Measurements from ENCODE around the gene GNA12. TPM values are rescaled to one million over a fixed set of nuclear protein-coding genes. Genes with fewer than 3 reads are reported as not detected.
"Not testable (repeated sequence)": the region's sequence is repeated elsewhere in the genome, so short reads cannot be mapped to it uniquely, and the experiment has no call there.

Gene GNA12
- total RNA-seq, 2 donors from 2014 or later: 12.2 to 17.5 TPM

GRCh38 chr7:2730846-2731770, 113.0 kb downstream of the GNA12 start:
- Histone ChIP-seq H3K4me1 (peaks cover 6% of the 10 kb centered on the region), H3K9me3 (no peaks in the 10 kb centered on the region), H3K4me3 (no peak overlapping the region), H3K27me3 (no peaks in the 10 kb centered on the region), H3K27ac (no peak overlapping the region), H3K36me3 (replicated peaks in 1 of 2; ENCODE audit: insufficient read depth in 1 of 2, low read depth in 2 of 2) (peaks cover 0 to 4% of the 10 kb centered on the region in 2 donors)
- intact Hi-C loops (cut with DNase I): no loop called here
- no peak for ATAC-seq
- no peak for DNase-seq
- WGBS, 2 donors: 89 to 93% methylated on average over 39 to 45 of the region's 45 CpGs
- no peak for TF ChIP-seq POLR2A (IDR thresholded peaks at IDR 0.05)
- TF ChIP-seq, protein P1, sequence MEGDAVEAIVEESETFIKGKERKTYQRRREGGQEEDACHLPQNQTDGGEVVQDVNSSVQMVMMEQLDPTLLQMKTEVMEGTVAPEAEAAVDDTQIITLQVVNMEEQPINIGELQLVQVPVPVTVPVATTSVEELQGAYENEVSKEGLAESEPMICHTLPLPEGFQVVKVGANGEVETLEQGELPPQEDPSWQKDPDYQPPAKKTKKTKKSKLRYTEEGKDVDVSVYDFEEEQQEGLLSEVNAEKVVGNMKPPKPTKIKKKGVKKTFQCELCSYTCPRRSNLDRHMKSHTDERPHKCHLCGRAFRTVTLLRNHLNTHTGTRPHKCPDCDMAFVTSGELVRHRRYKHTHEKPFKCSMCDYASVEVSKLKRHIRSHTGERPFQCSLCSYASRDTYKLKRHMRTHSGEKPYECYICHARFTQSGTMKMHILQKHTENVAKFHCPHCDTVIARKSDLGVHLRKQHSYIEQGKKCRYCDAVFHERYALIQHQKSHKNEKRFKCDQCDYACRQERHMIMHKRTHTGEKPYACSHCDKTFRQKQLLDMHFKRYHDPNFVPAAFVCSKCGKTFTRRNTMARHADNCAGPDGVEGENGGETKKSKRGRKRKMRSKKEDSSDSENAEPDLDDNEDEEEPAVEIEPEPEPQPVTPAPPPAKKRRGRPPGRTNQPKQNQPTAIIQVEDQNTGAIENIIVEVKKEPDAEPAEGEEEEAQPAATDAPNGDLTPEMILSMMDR (IDR thresholded peaks at IDR 0.05): no peak

DNA sequence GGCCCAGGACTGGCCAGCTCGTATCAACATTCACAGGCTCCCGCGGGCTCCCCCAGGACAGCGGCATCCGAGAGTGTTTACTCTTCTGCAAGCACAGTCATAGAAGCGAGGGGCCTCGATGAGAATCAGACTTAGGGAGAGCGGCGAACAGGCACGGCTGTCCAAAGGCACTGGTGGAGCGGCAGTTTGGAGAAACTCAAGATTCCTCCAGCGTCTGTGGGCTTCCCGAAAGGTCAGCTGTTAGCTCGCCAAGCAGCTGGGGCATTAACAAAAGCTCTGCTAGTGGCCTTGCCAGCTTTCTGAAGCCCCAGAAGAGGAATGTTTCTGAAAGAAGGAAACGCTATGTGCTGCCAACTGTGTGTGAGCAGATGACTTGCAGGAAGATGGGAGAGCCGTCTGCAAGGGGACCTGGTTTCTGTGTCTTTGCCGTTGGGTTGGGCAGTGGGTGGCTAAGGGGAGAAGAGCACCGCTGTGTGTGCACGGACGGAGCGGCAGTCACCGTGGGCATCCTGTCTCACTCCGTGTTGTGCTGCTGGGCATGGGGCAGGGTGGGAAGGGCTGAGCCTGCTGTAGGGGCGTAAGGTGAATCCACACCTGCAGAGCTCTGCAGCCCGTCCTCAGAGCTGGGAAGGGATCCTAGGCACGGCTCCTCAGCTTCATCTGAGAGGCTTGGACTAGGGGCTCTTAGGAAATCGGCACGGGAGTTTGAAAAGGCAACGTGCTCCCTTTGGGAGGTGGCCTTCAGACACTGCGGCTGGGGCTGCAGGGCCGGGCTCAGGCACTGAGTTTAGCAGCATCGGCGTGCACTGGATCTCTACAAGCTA, 114.0 kb downstream of the GNA12 start:
- 77 to 90% methylated on average over 21 to 32 of the region's 33 CpGs for WGBS, 2 donors

DNA sequence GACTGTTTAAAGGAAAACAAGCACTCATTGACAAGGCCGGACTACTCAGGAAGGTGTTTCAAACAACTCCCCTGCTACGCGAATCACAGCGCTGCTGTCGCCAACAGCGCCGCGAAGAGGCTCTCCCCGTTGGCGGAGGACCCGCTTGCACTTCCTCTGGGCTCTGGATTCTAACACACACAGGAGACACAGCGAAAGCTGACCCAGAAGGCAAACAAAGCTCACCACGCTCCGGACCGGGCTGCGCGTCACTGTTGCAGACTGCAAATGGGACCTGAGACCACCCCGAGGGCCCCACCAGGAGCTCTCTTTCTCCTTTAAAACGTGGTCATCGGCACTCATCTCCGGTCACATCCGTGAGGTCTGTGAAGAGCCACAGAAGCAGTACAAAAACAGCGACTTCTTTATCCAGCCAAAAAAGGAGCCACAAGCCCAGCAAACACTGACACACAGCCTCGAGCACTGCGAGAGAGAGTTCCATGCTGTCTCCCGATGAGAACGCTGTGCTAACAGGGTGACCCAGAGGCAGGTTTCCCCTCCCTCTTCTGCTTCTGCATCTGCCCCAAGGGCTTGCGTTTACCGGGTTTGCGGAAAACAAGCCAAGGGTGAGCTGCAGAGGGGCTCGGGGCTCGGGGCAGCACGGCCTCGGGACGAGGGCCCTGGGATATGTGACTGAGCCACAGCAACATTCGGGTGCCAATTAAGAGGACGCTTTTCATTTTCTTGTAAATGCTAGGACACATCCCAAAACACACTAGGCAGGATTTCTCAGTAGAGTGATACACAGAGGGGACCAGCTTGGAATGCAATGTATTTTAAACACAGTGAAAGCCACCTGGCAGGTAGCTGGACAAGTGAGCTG, 114.8 kb downstream of the GNA12 start:
- H3K27ac ChIP-seq: peak overlapping the region in 2 of 4 donors; percentile 9 to 37
- no peak overlapping the region for H3K4me3 ChIP-seq
- intact Hi-C loops (cut with DNase I): no loop called here
- H3K4me1 ChIP-seq: peaks cover 6% of the 10 kb centered on the region
- no peaks in the 10 kb centered on the region for H3K9me3 ChIP-seq
- WGBS, 2 donors: 83 to 89% methylated on average over 29 to 37 of the region's 37 CpGs
- peaks cover 0 to 4% of the 10 kb centered on the region in 2 donors for H3K36me3 ChIP-seq (replicated peaks in 1 of 2; ENCODE audit: insufficient read depth in 1 of 2, low read depth in 2 of 2)
- H3K27me3 ChIP-seq: no peaks in the 10 kb centered on the region
- peak in 2 of 4 donors; percentile 10 to 23 for DNase-seq
- ATAC-seq: no peak
- TF ChIP-seq, protein P1 (IDR thresholded peaks at IDR 0.05): no peak
- TF ChIP-seq POLR2A (IDR thresholded peaks at IDR 0.05): no peak

More for the DNA sequence above, 114.0 kb downstream of the GNA12 start:
- Histone ChIP-seq H3K4me1 (peaks cover 6% of the 10 kb centered on the region), H3K9me3 (no peaks in the 10 kb centered on the region), H3K27me3 (no peaks in the 10 kb centered on the region), H3K36me3 (replicated peaks in 1 of 2; ENCODE audit: insufficient read depth in 1 of 2, low read depth in 2 of 2) (peaks cover 0 to 4% of the 10 kb centered on the region in 2 donors), H3K4me3 (no peak overlapping the region), H3K27ac (peak overlapping the region in 1 of 4 donors; percentile 9)
- no peak for ATAC-seq
- intact Hi-C loops (cut with DNase I): no loop called here
- DNase-seq: peak in 2 of 4 donors; percentile 6 to 9
- TF ChIP-seq, protein P1 (IDR thresholded peaks at IDR 0.05): no peak
- no peak for TF ChIP-seq POLR2A (IDR thresholded peaks at IDR 0.05)

DNA sequence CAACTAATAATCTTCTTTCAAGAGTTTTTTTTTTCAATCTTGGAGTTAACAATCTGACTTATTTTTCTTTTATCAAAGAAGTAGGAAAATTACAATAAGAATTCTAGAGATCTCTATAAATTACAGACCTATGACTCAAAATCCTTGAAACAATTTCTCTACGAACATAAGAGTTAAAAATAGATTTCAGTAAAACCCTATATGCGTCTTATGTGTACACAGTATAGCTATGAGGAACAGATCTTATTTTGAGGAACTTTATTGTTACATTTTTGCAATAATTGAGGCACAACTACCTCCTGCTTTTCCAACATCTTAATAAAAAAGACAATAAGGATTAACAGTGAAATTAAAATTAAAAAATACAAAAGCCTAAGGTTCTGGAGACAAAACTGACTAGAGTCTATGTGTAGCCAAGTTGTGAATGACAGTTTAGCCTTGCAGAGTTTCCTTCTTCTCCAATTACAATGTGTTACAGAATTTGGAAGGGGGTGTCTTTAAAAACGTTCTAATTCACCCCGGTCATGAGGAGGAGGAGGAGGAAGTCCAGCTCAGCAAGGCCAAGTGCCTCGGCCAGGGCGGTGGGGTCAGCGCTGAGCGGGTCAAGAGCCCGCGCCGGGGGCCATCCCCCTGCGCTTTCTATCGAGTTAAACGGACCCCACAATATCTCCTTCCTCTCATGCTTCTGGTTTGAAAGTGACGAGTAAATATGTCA, 115.6 kb downstream of the GNA12 start:
- ATAC-seq (no peak), DNase-seq (no peak)
- 67 to 70% methylated on average over 15 of the region's 15 CpGs for WGBS, 2 donors
- intact Hi-C loops (cut with DNase I): no loop called here
- peak overlapping the region in 1 of 4 donors; percentile 37 for H3K27ac ChIP-seq
- peaks cover 6% of the 10 kb centered on the region for H3K4me1 ChIP-seq
- no peak overlapping the region for H3K4me3 ChIP-seq
- TF ChIP-seq, protein P1 (IDR thresholded peaks at IDR 0.05): no peak
- no peak for TF ChIP-seq POLR2A (IDR thresholded peaks at IDR 0.05)
- H3K36me3 ChIP-seq (replicated peaks in 1 of 2; ENCODE audit: insufficient read depth in 1 of 2, low read depth in 2 of 2): peaks cover 0 to 4% of the 10 kb centered on the region in 2 donors
- H3K27me3 ChIP-seq: no peaks in the 10 kb centered on the region
- H3K9me3 ChIP-seq: no peaks in the 10 kb centered on the region

- H3K27ac ChIP-seq; intact Hi-C loops (cut with DNase I); H3K4me3 ChIP-seq; H3K36me3 ChIP-seq (replicated peaks in 1 of 2; ENCODE audit: insufficient read depth in 1 of 2, low read depth in 2 of 2); H3K9me3 ChIP-seq; ATAC-seq; H3K27me3 ChIP-seq; H3K4me1 ChIP-seq: not testable (repeated sequence)
- WGBS, 2 donors: 84 to 91% methylated on average over 13 of the region's 13 CpGs
- DNase-seq: peak in 1 of 4 donors; percentile 3
These were observed 116.9 kb downstream of the GNA12 start for GRCh38 chr7:2727206-2727605.
